HepG2 (cell line): ENCODE data around the gene CACNA1G. TPM values are rescaled to one million over a fixed set of nuclear protein-coding genes. Genes with fewer than 3 reads are reported as not detected.
A peak's percentile ranks its signal among the peaks of the same experiment; 100 is the strongest.

Source experiments
- ARHGAP35 ChIP-seq: sonication (generic); formaldehyde crosslinking; IDR thresholded peaks from 2 replicates; pipeline ENCODE4 v1.9.0; 2022; ENCODE audit warnings: mild to moderate bottlenecking, inconsistent platforms, moderate library complexity, missing genetic modification reagents, borderline replicate concordance
- ATF5 ChIP-seq: sonication (generic); formaldehyde crosslinking; IDR thresholded peaks from 2 replicates; pipeline ENCODE4 v1.4.0; 2020; ENCODE audit warnings: mild to moderate bottlenecking, low read depth, missing genetic modification reagents
- ETV5 ChIP-seq: IDR thresholded peaks from 2 replicates; pipeline ENCODE4 v1.6.1; 2018; ENCODE audit warnings: missing biosample characterization, missing genetic modification reagents, inconsistent platforms, borderline replicate concordance
- GMEB2 ChIP-seq: IDR thresholded peaks from 2 replicates; pipeline ENCODE4 v1.6.1; 2016; ENCODE audit warnings: missing biosample characterization, missing genetic modification reagents, low read depth
- HMG20A ChIP-seq: IDR thresholded peaks from 2 replicates; pipeline ENCODE4 v1.6.1; 2016; ENCODE audit warnings: borderline replicate concordance
- HNF4A ChIP-seq: sonication (generic); formaldehyde crosslinking; IDR thresholded peaks from 2 replicates; pipeline ENCODE4 v1.4.0; 2020; ENCODE audit warnings: missing genetic modification reagents
- IKZF1 ChIP-seq: fragments of 450-650 bp; IDR thresholded peaks from 2 replicates; pipeline ENCODE4 v1.7.1; 2016
- MAFK ChIP-seq, 2 experiments: IDR thresholded peaks in 1 of 2; conservative IDR thresholded peaks in 1 of 2; 2 replicates each; pipeline ENCODE4 v1.6.1; 2011; ENCODE audit warnings: improper control_type of control experiment in 2 of 2, low read length in 2 of 2
- NR2F1 ChIP-seq, 2 experiments: fragments of 450-650 bp in 1 of 2; formaldehyde crosslinking in 1 of 2; IDR thresholded peaks; 2 replicates each; pipeline versions ENCODE4 v1.5.0 to v1.6.1; 2016 to 2020; ENCODE audit warnings: mild to moderate bottlenecking in 1 of 2, missing compliant biosample characterization in 1 of 2, missing genetic modification reagents in 1 of 2, moderate library complexity in 1 of 2
- PBX3 ChIP-seq: sonication (generic); formaldehyde crosslinking; IDR thresholded peaks from 2 replicates; pipeline ENCODE4 v1.8.1; 2023; ENCODE audit warnings: missing genetic modification reagents, inconsistent platforms, borderline replicate concordance
- TFDP2 ChIP-seq: sonication (generic); formaldehyde crosslinking; IDR thresholded peaks from 2 replicates; pipeline ENCODE4 v1.4.0; 2020; ENCODE audit warnings: missing genetic modification reagents
- ZBED4 ChIP-seq: sonication (generic); formaldehyde crosslinking; IDR thresholded peaks from 2 replicates; pipeline ENCODE4 v1.4.0; 2020; ENCODE audit warnings: missing genetic modification reagents, borderline replicate concordance
- ZNF121 ChIP-seq: sonication (generic); formaldehyde crosslinking; IDR thresholded peaks from 2 replicates; pipeline ENCODE4 v1.5.0; 2020; ENCODE audit warnings: mild to moderate bottlenecking, missing genetic modification reagents
- ZNF224 ChIP-seq: sonication (generic); formaldehyde crosslinking; IDR thresholded peaks from 2 replicates; pipeline ENCODE4 v1.5.0; 2020; ENCODE audit warnings: mild to moderate bottlenecking, missing genetic modification reagents
- ZNF282 ChIP-seq: fragments of 450-650 bp; IDR thresholded peaks from 2 replicates; pipeline ENCODE4 v1.6.1; 2018; ENCODE audit not compliant: partially characterized antibody
- ZNF343 ChIP-seq: sonication (generic); formaldehyde crosslinking; IDR thresholded peaks from 2 replicates; pipeline ENCODE4 v1.4.0; 2020; ENCODE audit warnings: mild to moderate bottlenecking, missing genetic modification reagents
- ZNF652 ChIP-seq: IDR thresholded peaks from 2 replicates; pipeline ENCODE4 v1.6.1; 2016; ENCODE audit warnings: low read depth, borderline replicate concordance
- ZNF747 ChIP-seq: sonication (generic); formaldehyde crosslinking; IDR thresholded peaks from 2 replicates; pipeline ENCODE4 v1.8.1; 2023; ENCODE audit warnings: missing genetic modification reagents, mild to moderate bottlenecking, borderline replicate concordance
- ZNF75D ChIP-seq: sonication (generic); formaldehyde crosslinking; IDR thresholded peaks from 2 replicates; pipeline ENCODE4 v1.8.1; 2023; ENCODE audit warnings: missing genetic modification reagents, mild to moderate bottlenecking, borderline replicate concordance
- ZNF761 ChIP-seq: sonication (generic); formaldehyde crosslinking; conservative IDR thresholded peaks from 2 replicates; pipeline ENCODE4 v1.4.0; 2020; ENCODE audit warnings: mild to moderate bottlenecking, missing genetic modification reagents
- polyA plus RNA-seq, 8 experiments: library from polyadenylated mRNA; depleted of rRNA in 3 of 8; stranded (reverse) in 7 of 8; unstranded in 1 of 8; fragments of >200 nt; fragmentation: Illumina TruSeq in 4 of 8; extraction: Trizol in 4 of 8; gene quantifications; 2 replicates each; pipeline versions ENCODE4 v1.2.1 to v1.2.3, GENCODE V29; 2011 to 2016; ENCODE audit warnings: low read depth in 4 of 8, missing spikeins in 1 of 8, mixed read lengths in 1 of 8; ENCODE audit not compliant: insufficient read depth in 1 of 8
- total RNA-seq, 5 experiments: library from RNA; depleted of rRNA; stranded (reverse); fragments of >200 nt; fragmentation: Illumina TruSeq; extraction: Trizol; gene quantifications; 2 replicates each; pipeline ENCODE4 v1.2.3, GENCODE V29; 2016; ENCODE audit warnings: low read depth in 1 of 5

CACNA1G gene
- total and polyA plus RNA-seq, 2 of the 13 experiments (the other 11 are each of a cell fraction or from before 2014, with no cell fraction given), result 0.02 TPM; not detected in 1

- peak; percentile 46 for TF ChIP-seq ZNF343
- peak; percentile 74 for TF ChIP-seq TFDP2 (CRISPR knock-in tag)
- no peak for TF ChIP-seq MAFK (conservative IDR thresholded peaks at IDR 0.05 in 1 of 2, IDR thresholded peaks at IDR 0.05 in 1 of 2; ENCODE audit: low read length in 2 of 2)
- no peak for TF ChIP-seq ZNF75D (CRISPR knock-in tag)
- TF ChIP-seq ZBED4 (CRISPR knock-in tag), result peak; percentile 90; the same call in 1 of the 2 replicates
- no peak; the same call in 1 of the 2 replicates for TF ChIP-seq ETV5 (CRISPR knock-in tag)
- no peak for TF ChIP-seq ATF5 (CRISPR knock-in tag)
- no peak for TF ChIP-seq HNF4A (CRISPR knock-in tag)
- no peak for TF ChIP-seq ZNF282
- no peak; the same call in 1 of the 2 replicates for TF ChIP-seq ZNF747
- peak; percentile 64; the same call in 1 of the 2 replicates for TF ChIP-seq ZNF761
- TF ChIP-seq ZNF224 (CRISPR knock-in tag), result no peak
- peak; percentile 22; the same call in 1 of the 2 replicates for TF ChIP-seq ARHGAP35 (CRISPR knock-in tag)
- 0 out of 4 replicates have a peak, but pooled peaks of 1 of the 2 experiments have one; percentile 39 for TF ChIP-seq NR2F1 (CRISPR knock-in tag; IDR thresholded peaks at IDR 0.05)
- no peak for TF ChIP-seq PBX3
- TF ChIP-seq IKZF1, result no peak
- TF ChIP-seq ZNF652 (CRISPR knock-in tag), result no peak
- TF ChIP-seq ZNF121 (CRISPR knock-in tag), result no peak
- TF ChIP-seq GMEB2, result no peak
- 0 out of 2 replicates have a peak, but pooled peaks have one; percentile 17 for TF ChIP-seq HMG20A (CRISPR knock-in tag)
Observed at GRCh38 chr17:50541716-50542688, 18.5 kb upstream of the CACNA1G start (continued).
